G401 (cell line): ENCODE measurements around the gene EBP. TPM values are rescaled to one million over a fixed set of nuclear protein-coding genes. Genes with fewer than 3 reads are reported as not detected.

Source experiments
- DNase-seq: peaks from one replicate; pipeline ENCODE4 v3.0.0-alpha.2; 2015; ENCODE audit warnings: low spot score
- in situ Hi-C: cut with HindIII; loops from 2 replicates; pipeline ENCODE4 v1.10.0; 2016; ENCODE audit warnings: low sequenced_read_pairs, mixed read lengths
- total RNA-seq: library from RNA; depleted of rRNA; stranded (reverse); fragments of >200 nt; shearing (Covaris generic); gene quantifications from 2 replicates; pipeline ENCODE4 v1.2.3, GENCODE V29; 2014; rRNA removed

Gene EBP
- total RNA-seq, 1 experiment from 2014 or later = 87.4 TPM

GRCh38 chrX:48559636-48560035 lies 38.0 kb downstream of the EBP start:
- no peak for DNase-seq
- in situ Hi-C loops = no loop called here

GRCh38 chrX:48560056-48560455 lies 38.4 kb downstream of the EBP start:
- in situ Hi-C loops = no loop called here
- no peak for DNase-seq

GRCh38 chrX:48560681-48561080 lies 39.1 kb downstream of the EBP start:
- in situ Hi-C loops = no loop called here
- DNase-seq = no peak

- in situ Hi-C loops = no loop called here
- DNase-seq = no peak
Measured at GRCh38 chrX:48569958-48570357, 48.4 kb downstream of the EBP start.

- DNase-seq = peak; percentile 26
- in situ Hi-C loops = no loop called here
Measured at GRCh38 chrX:48573690-48574269, 52.2 kb downstream of the EBP start.

- in situ Hi-C loops = no loop called here
- peak; percentile 92 for DNase-seq
Measured at GRCh38 chrX:48574270-48575266, 53.0 kb downstream of the EBP start, which contains the start of gene RBM3. Gene RBM3 (plus strand): TSS chrX:48574484. CDS start chrX:48575181, 697 bp downstream.

- DNase-seq = no peak
- in situ Hi-C loops = no loop called here
Measured at GRCh38 chrX:48575642-48576041, 54.0 kb downstream of the EBP start.

- in situ Hi-C loops = no loop called here
- no peak for DNase-seq
Measured at GRCh38 chrX:48576108-48576507, 54.5 kb downstream of the EBP start.

Other genes starting within 250 kb of the EBP start
- gene SSX3, start 165.1 kb upstream of the EBP start, total RNA-seq = not detected in 2 replicates
- not detected in 2 replicates for gene SSX4, start 138.3 kb upstream of the EBP start, total RNA-seq
- gene SSX4B, start 109.8 kb upstream of the EBP start, total RNA-seq = not detected in 2 replicates
- 55.7 and 82.7 TPM in 2 replicates for gene SLC38A5, start 51.5 kb upstream of the EBP start, total RNA-seq
- 38.7 and 64.6 TPM in 2 replicates for gene FTSJ1, start 45.6 kb upstream of the EBP start, total RNA-seq
- 3.5 and 11.8 TPM in 2 replicates for gene PORCN, start 12.8 kb upstream of the EBP start, total RNA-seq
- 2.0 and 6.6 TPM in 2 replicates for gene TBC1D25, start 17.9 kb downstream of the EBP start, total RNA-seq
- 297 and 376 TPM in 2 replicates for gene RBM3, start 52.7 kb downstream of the EBP start, total RNA-seq
- 71.3 and 76.8 TPM in 2 replicates for gene WDR13, start 75.7 kb downstream of the EBP start, total RNA-seq
- not detected in 2 replicates for gene WAS, start 162.0 kb downstream of the EBP start, total RNA-seq
- gene SUV39H1, start 174.9 kb downstream of the EBP start, total RNA-seq = 9.5 and 13.3 TPM in 2 replicates
- gene GLOD5, start 239.9 kb downstream of the EBP start, total RNA-seq = not detected in 2 replicates